ENCODE results near the gene RNF31.

GRCh38 chr14:24182110-24182882 lies 35.0 kb downstream of the RNF31 start:
- TF ChIP-seq CTCF (IDR thresholded peaks at IDR 0.05) (no peak), POLR2AphosphoS5 (IDR thresholded peaks at IDR 0.05) (no peak)

Data from sigmoid colon (tissue), 4 donors.